Cardiac muscle cell (in vitro differentiated cells and primary cell): Measurements from ENCODE around the gene MDM4. TPM values are rescaled to one million over a fixed set of nuclear protein-coding genes. Genes with fewer than 3 reads are reported as not detected.

Experiments used
- DNase-seq, 2 donors: peaks; one replicate each; pipeline versions ENCODE4 v3.0.0 to v3.0.0-alpha.2; 2010 to 2017; ENCODE audit warnings: low read depth in 1 of 2, low spot score in 1 of 2
- H3K27ac ChIP-seq: fragments of 200-600 bp; sonication (generic); 2 replicates; pipeline ENCODE4 v1.5.1; 2016
- H3K27me3 ChIP-seq: fragments of 200-600 bp; sonication (generic); 2 replicates; pipeline ENCODE4 v1.6.0; 2016; ENCODE audit warnings: control low read depth
- H3K36me3 ChIP-seq: fragments of 200-600 bp; sonication (generic); 2 replicates; pipeline ENCODE4 v1.5.1; 2016; ENCODE audit warnings: control low read depth
- H3K4me1 ChIP-seq: fragments of 200-600 bp; sonication (generic); 2 replicates; pipeline ENCODE4 v1.8.1; 2017; ENCODE audit warnings: low read depth, mild to moderate bottlenecking, mixed run types
- H3K4me3 ChIP-seq: fragments of 200-600 bp; sonication (generic); 2 replicates; pipeline ENCODE4 v1.5.1; 2016; ENCODE audit warnings: mild to moderate bottlenecking
- H3K9me3 ChIP-seq: fragments of 200-600 bp; sonication (generic); 2 replicates; pipeline ENCODE4 v1.5.1; 2017; ENCODE audit warnings: low read depth, mild to moderate bottlenecking, control low read depth
- polyA plus RNA-seq: library from polyadenylated mRNA; unstranded; fragments of >200 nt; fragmentation: Nextera tagmentation; extraction: Ambion mirVana; gene quantifications from 2 replicates; pipeline ENCODE4 v1.2.1, GENCODE V29; 2016
- total RNA-seq: library from RNA; depleted of rRNA; stranded (reverse); fragments of >200 nt; gene quantifications from 2 replicates; pipeline ENCODE4 v1.2.3, GENCODE V29; 2016
- TF ChIP-seq, protein P1 (sequence below): IDR thresholded peaks from 2 replicates; pipeline ENCODE4 v1.5.1; 2012; ENCODE audit warnings: low read depth, mild to moderate bottlenecking, low read length

Gene MDM4
- total and polyA plus RNA-seq, 2 experiments from 2014 or later, result 30.8 to 62.0 TPM

DNA sequence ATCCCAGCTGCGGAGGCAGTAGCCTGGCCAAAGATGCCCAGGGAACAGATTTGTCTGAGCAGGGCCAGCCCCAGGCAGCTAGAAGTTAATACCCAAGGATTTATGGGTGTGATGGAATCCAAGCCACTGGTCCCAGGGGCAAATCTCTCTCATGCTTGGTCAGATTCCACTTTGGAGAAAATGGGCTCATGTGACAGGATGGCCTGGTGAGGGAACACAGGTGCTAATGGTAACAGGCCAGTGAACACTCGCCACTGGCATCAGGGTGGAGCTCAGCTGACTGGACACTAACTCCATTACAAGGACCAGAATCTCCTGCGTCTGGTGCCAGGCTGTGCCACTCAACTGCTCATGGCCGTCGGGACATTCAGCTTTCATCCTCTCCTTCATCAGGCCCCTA is 12.0 kb downstream of the MDM4 start:
- peaks cover 58% of the 10 kb centered on the region for H3K36me3 ChIP-seq
- DNase-seq, result no peak

DNA sequence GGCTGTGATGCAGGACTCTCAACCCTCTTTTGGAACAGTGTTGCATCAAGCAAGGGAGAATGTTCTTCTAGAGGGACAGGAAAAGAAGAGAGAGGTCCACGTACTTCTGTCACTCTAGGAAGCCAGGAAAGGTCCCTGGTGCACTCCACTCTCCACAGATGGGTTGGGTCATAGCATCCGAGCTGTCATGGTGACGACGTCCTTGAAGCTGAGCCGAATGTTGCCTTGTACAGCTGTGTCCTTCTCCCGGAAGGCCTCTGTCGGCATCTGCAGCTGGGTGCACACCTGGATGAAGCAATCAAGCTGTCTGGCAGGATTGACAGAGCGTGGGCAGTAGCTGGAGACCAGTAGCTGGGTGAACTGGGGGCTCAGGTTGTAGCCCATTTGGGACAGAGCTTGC is 12.5 kb downstream of the MDM4 start:
- Histone ChIP-seq H3K4me3 (no peak overlapping the region), H3K27me3 (no peaks in the 10 kb centered on the region), H3K9me3 (no peaks in the 10 kb centered on the region), H3K4me1 (no peaks in the 10 kb centered on the region), H3K27ac (no peak overlapping the region), H3K36me3 (peaks cover 59% of the 10 kb centered on the region)
- no peak for DNase-seq
- TF ChIP-seq, protein P1, sequence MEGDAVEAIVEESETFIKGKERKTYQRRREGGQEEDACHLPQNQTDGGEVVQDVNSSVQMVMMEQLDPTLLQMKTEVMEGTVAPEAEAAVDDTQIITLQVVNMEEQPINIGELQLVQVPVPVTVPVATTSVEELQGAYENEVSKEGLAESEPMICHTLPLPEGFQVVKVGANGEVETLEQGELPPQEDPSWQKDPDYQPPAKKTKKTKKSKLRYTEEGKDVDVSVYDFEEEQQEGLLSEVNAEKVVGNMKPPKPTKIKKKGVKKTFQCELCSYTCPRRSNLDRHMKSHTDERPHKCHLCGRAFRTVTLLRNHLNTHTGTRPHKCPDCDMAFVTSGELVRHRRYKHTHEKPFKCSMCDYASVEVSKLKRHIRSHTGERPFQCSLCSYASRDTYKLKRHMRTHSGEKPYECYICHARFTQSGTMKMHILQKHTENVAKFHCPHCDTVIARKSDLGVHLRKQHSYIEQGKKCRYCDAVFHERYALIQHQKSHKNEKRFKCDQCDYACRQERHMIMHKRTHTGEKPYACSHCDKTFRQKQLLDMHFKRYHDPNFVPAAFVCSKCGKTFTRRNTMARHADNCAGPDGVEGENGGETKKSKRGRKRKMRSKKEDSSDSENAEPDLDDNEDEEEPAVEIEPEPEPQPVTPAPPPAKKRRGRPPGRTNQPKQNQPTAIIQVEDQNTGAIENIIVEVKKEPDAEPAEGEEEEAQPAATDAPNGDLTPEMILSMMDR, result no peak

More for the DNA sequence above, 12.0 kb downstream of the MDM4 start:
- Histone ChIP-seq H3K4me1 (no peaks in the 10 kb centered on the region), H3K9me3 (no peaks in the 10 kb centered on the region), H3K4me3 (no peak overlapping the region), H3K27me3 (no peaks in the 10 kb centered on the region), H3K27ac (no peak overlapping the region)
- TF ChIP-seq, protein P1, result no peak

DNA sequence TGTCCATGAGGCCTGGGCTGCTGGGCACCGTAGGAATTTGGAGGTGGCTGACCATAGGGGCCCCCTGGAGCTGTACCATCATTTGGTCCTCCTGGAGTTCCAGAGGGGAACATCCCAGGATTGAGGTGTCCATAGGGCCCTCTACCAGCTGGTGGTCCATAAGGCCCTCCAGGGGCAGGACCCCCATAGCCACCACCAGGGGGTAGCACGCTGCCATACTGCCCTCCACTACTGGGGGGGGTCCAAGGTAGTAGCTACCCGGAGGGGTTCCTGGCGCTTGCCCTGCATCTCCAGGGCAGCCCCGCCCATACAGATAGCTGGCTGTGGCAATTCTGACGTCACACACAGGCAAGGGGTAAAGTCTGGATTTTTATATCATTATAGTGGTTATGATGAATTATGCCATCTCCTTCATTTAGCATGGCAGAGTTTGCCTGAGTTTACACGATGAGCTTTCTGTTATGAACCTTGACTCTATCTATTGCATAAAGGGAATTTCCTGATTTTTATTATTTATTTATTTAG is 13.2 kb downstream of the MDM4 start:
- no peak for DNase-seq

DNA sequence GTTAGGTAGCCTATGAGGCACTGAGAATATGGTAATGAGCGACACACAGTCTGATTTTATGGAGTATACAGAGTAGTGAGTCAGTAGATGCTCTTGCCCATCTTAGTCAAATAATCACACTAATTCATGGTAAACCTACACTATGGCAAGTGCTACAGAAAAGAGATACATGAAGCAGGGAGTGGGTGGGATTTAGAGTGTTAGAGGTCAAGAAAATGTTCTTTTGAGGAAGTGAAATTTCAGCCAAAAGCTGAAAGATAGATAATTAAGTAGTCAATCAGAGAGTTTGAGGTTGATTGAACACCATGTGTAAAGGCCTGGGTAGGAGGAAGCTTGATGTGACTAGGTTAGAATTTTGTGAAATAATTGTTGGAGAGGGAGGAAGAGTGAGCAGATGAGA is 14.7 kb downstream of the MDM4 start:
- DNase-seq, result no peak
- Histone ChIP-seq H3K36me3 (peaks cover 70% of the 10 kb centered on the region), H3K9me3 (no peaks in the 10 kb centered on the region), H3K4me1 (no peaks in the 10 kb centered on the region), H3K27me3 (no peaks in the 10 kb centered on the region), H3K27ac (no peak overlapping the region), H3K4me3 (no peak overlapping the region)
- TF ChIP-seq, protein P1, result no peak

More for the DNA sequence above, 13.2 kb downstream of the MDM4 start:
- H3K27ac ChIP-seq, result no peak overlapping the region
- H3K9me3 ChIP-seq, result no peaks in the 10 kb centered on the region
- H3K36me3 ChIP-seq, result peaks cover 64% of the 10 kb centered on the region
- H3K4me1 ChIP-seq, result no peaks in the 10 kb centered on the region
- no peaks in the 10 kb centered on the region for H3K27me3 ChIP-seq
- TF ChIP-seq, protein P1, result no peak
- H3K4me3 ChIP-seq, result no peak overlapping the region

DNA sequence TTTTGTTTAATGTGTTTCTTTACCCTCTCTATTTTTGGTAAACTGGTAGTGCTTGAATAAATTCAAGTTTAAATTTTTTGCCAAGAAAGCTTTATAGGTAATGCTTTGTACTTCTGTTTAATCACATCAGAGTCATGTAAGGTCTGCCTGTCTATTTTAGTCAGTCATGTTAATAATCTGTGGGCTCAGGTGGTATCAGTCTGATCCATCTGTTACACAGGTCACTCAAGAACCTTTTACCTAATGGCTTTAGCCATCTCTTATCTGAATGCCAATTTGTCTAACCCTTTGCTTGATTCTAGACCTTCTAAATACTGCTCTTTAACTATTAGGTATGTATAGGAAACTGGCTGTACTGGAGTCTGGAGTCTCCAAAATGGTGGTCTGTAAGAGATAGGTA is 16.6 kb downstream of the MDM4 start:
- peaks cover 66% of the 10 kb centered on the region for H3K36me3 ChIP-seq
- TF ChIP-seq, protein P1, result no peak
- no peaks in the 10 kb centered on the region for H3K9me3 ChIP-seq
- no peaks in the 10 kb centered on the region for H3K27me3 ChIP-seq
- DNase-seq, result no peak
- H3K4me3 ChIP-seq, result no peak overlapping the region
- no peak overlapping the region for H3K27ac ChIP-seq
- no peaks in the 10 kb centered on the region for H3K4me1 ChIP-seq
